Activated naive CD8-positive, alpha-beta T cell treated with anti-CD3 and anti-CD28 coated beads, Interleukin-2, amount 10 ng/mL, durations not matched to agents 7 days and 5 days (primary cell): ENCODE results near the gene CRX. TPM values are rescaled to one million over a fixed set of nuclear protein-coding genes. Genes with fewer than 3 reads are reported as not detected.
"Not testable (repeated sequence)": the region's sequence is repeated elsewhere in the genome, so short reads cannot be mapped to it uniquely, and the experiment has no call there.

Experiments used
- ATAC-seq: fragments of 150-1000 bp; cut with Tn5 transposase; one replicate; pipeline ENCODE4 v1.10.0; 2021; ENCODE audit warnings: low read depth, moderate library complexity
- POLR2A ChIA-PET: fragments of 350-600 bp; sonication (Branson Sonifier 250); formaldehyde crosslinking; loops from one replicate; lab custom pipeline; 2021; ENCODE audit warnings: antibody characterized with exemption; lab: Charles Lee
- DNase-seq: peaks from one replicate; pipeline ENCODE4 v3.0.0; 2021
- H3K27ac Mint-ChIP-seq: one replicate; pipeline ENCODE4 v1.8.0; 2022; ENCODE audit warnings: mild to moderate bottlenecking, mixed read lengths
- H3K27me3 Mint-ChIP-seq: one replicate; pipeline ENCODE4 v1.8.0; 2022; ENCODE audit warnings: mild to moderate bottlenecking, moderate library complexity, mixed read lengths
- H3K36me3 Mint-ChIP-seq: one replicate; pipeline ENCODE4 v1.8.0; 2021; ENCODE audit warnings: mild to moderate bottlenecking, mixed read lengths
- H3K4me1 Mint-ChIP-seq: one replicate; pipeline ENCODE4 v1.8.0; 2021; ENCODE audit warnings: mixed read lengths
- H3K4me3 Mint-ChIP-seq: one replicate; pipeline ENCODE4 v1.8.0; 2022; ENCODE audit warnings: mild to moderate bottlenecking, moderate library complexity, mixed read lengths
- H3K9me3 Mint-ChIP-seq: one replicate; pipeline ENCODE4 v1.8.0; 2021; ENCODE audit warnings: mixed read lengths
- total RNA-seq, 2 experiments: library from RNA; stranded (reverse); gene quantifications; one replicate each; pipeline ENCODE4 v1.2.3, GENCODE V29; 2021

Gene CRX
- total RNA-seq, 2 experiments from 2014 or later, result 0.06 TPM; not detected in 1

GRCh38 chr19:47792616-47793015, 29.1 kb upstream of the CRX start:
- ATAC-seq (no peak), DNase-seq (no peak)
- H3K4me1 Mint-ChIP-seq, result no peaks in the 10 kb centered on the region
- no peak overlapping the region for H3K27ac Mint-ChIP-seq
- H3K4me3 Mint-ChIP-seq, result no peak overlapping the region
- POLR2A ChIA-PET, result no interaction called here
- H3K36me3 Mint-ChIP-seq, result no peaks in the 10 kb centered on the region
- H3K27me3 Mint-ChIP-seq, result no peaks in the 10 kb centered on the region
- no peaks in the 10 kb centered on the region for H3K9me3 Mint-ChIP-seq

DNA sequence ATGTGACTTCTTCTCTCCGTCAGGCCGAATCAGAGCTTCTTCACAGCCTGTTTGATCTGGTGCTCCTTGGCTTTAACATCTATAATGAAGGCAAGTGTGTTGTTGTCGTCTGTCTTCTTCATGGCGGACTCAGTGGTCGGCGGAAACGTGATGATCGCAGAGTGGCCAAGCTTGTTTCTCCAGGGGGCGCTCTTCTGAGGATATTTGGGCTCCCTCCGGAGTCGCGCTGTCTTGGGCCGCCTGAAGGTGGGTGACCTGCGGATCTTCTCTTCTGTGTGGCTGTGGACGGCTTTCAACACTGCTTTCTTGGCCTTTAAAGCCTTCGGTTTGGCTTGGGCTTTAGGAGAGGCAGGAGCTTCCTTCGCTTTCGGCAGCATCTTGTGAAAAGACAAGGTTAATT, 27.2 kb upstream of the CRX start:
- Mint-ChIP-seq H3K27me3 (peaks cover 3% of the 10 kb centered on the region), H3K4me1 (no peaks in the 10 kb centered on the region), H3K4me3 (no peak overlapping the region), H3K36me3 (no peaks in the 10 kb centered on the region), H3K9me3 (no peaks in the 10 kb centered on the region), H3K27ac (no peak overlapping the region)
- DNase-seq (no peak), ATAC-seq (no peak)
- POLR2A ChIA-PET, result no interaction called here

GRCh38 chr19:47796785-47797184, 25.0 kb upstream of the CRX start:
- H3K27ac Mint-ChIP-seq, result no peak overlapping the region
- DNase-seq, result no peak
- H3K27me3 Mint-ChIP-seq, result peaks cover 3% of the 10 kb centered on the region
- H3K4me3 Mint-ChIP-seq, result no peak overlapping the region
- ATAC-seq, result no peak
- POLR2A ChIA-PET, result no interaction called here
- H3K9me3 Mint-ChIP-seq, result no peaks in the 10 kb centered on the region
- H3K4me1 Mint-ChIP-seq, result no peaks in the 10 kb centered on the region
- no peaks in the 10 kb centered on the region for H3K36me3 Mint-ChIP-seq

DNA sequence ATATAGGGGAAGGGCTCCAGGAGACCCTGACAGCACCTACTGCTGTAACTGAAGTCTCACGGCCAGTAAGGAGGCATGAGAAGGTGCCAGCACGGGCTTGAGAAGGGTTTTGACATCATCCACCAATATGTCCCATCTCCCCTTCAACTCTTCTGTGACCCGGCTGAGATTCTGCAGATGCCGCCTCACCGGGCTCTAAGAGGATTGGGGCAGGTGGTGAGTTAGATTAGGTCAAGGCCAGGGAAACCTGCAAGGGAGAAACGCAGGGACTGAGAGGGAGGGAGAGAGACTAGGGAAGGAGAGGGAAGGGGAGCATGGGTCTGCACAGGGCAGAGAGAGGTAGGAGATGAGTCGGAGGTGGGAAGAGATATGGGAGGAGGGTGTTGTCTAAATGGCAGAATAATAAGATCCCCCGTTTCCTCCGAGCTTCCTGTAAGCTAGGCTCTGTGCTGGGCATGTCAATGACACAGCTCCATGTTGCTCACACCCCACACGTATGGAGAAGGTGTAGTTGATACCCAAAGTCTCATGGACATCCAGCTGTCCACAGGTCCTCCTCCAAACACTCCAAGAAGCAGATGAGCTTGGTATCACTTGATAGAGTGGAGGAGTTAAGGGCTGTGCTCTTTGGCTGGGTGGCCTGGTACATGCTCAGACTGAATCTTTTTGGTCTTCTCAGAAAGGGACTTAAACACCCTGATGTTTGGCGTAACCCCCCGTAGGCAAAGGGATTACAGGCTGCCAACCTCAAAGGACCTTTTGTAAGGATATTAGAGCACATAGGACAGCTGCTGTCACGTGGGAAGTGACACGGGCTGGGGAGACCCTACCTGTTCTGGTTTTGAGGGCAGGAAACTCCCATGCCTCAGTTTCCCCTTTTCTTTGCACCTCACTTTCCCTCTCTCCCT, 23.5 kb upstream of the CRX start:
- Mint-ChIP-seq H3K4me1 (no peaks in the 10 kb centered on the region), H3K27ac (no peak overlapping the region), H3K9me3 (no peaks in the 10 kb centered on the region), H3K4me3 (no peak overlapping the region), H3K27me3 (peaks cover 3% of the 10 kb centered on the region), H3K36me3 (no peaks in the 10 kb centered on the region)
- POLR2A ChIA-PET, result no interaction called here
- ATAC-seq (no peak), DNase-seq (no peak)

- Mint-ChIP-seq H3K27me3 (peaks cover 3% of the 10 kb centered on the region), H3K4me1 (no peaks in the 10 kb centered on the region), H3K9me3 (no peaks in the 10 kb centered on the region), H3K36me3 (no peaks in the 10 kb centered on the region), H3K27ac (no peak overlapping the region), H3K4me3 (no peak overlapping the region)
- no peak for DNase-seq
- no peak for ATAC-seq
- POLR2A ChIA-PET, result no interaction called here
Measured at GRCh38 chr19:47798904-47799266, 22.9 kb upstream of the CRX start.

GRCh38 chr19:47801270-47801669, 20.5 kb upstream of the CRX start:
- no peaks in the 10 kb centered on the region for H3K9me3 Mint-ChIP-seq
- H3K36me3 Mint-ChIP-seq, result no peaks in the 10 kb centered on the region
- H3K4me1 Mint-ChIP-seq, result no peaks in the 10 kb centered on the region
- H3K27ac Mint-ChIP-seq, result no peak overlapping the region
- ATAC-seq (no peak), DNase-seq (no peak)
- H3K4me3 Mint-ChIP-seq, result no peak overlapping the region
- H3K27me3 Mint-ChIP-seq, result peaks cover 6% of the 10 kb centered on the region
- POLR2A ChIA-PET, result no interaction called here

DNA sequence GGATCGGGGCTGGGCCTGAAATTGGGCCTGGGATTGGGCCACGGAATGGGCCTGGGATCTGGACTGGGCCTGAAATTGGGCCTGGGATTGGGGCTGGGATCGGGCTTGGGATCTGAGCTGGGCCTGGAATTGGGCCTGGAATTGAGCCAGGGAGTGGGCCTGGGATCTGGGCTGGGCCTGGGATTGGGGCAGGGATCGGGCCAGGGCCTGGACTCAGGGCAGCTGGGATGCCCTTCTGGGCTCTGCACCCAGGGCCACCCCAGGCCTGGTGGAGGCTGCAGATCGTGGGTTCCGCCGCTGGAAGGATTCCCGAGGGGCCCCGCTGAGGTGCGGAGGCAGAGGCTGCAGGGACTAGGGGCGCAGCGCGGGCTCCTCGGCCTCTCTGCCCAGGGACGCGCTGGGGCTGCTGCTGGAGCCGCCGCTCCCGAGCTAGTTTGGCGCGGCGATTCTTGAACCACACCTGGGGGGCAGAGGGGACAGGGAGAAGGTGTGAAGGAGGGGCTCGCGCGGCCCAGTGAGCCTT, 19.2 kb upstream of the CRX start:
- ATAC-seq, result no peak
- POLR2A ChIA-PET, result interaction anchor here (0.6 kb wide), 1 partner anchor 280 kb away, joined by 3 read pairs; no protein-coding TSS in a partner anchor
- Mint-ChIP-seq H3K9me3 (no peaks in the 10 kb centered on the region), H3K4me1 (no peaks in the 10 kb centered on the region), H3K4me3 (no peak overlapping the region), H3K27ac (no peak overlapping the region), H3K36me3 (no peaks in the 10 kb centered on the region), H3K27me3 (peaks cover 6% of the 10 kb centered on the region)
- no peak for DNase-seq

GRCh38 chr19:47803148-47803547, 18.6 kb upstream of the CRX start:
- H3K27ac Mint-ChIP-seq, H3K4me3 Mint-ChIP-seq, ATAC-seq, DNase-seq, H3K9me3 Mint-ChIP-seq, H3K27me3 Mint-ChIP-seq, H3K4me1 Mint-ChIP-seq, POLR2A ChIA-PET, H3K36me3 Mint-ChIP-seq: not testable (repeated sequence)

GRCh38 chr19:47803671-47804070, 18.1 kb upstream of the CRX start:
- H3K4me1 Mint-ChIP-seq, DNase-seq, H3K27ac Mint-ChIP-seq, H3K36me3 Mint-ChIP-seq, H3K27me3 Mint-ChIP-seq, H3K9me3 Mint-ChIP-seq, POLR2A ChIA-PET, ATAC-seq, H3K4me3 Mint-ChIP-seq: not testable (repeated sequence)

- not testable (repeated sequence) for H3K27ac Mint-ChIP-seq
Measured at GRCh38 chr19:47804451-47804850, 17.3 kb upstream of the CRX start, which contains the start of gene TPRX1. TPRX1 (minus strand) TSS chr19:47804551; CDS start chr19:47804539, 12 bp downstream.

GRCh38 chr19:47805313-47805712, 16.4 kb upstream of the CRX start:
- Mint-ChIP-seq H3K4me3 (no peak overlapping the region), H3K36me3 (no peaks in the 10 kb centered on the region), H3K27me3 (peaks cover 3% of the 10 kb centered on the region), H3K9me3 (no peaks in the 10 kb centered on the region), H3K4me1 (no peaks in the 10 kb centered on the region), H3K27ac (no peak overlapping the region)
- DNase-seq (no peak), ATAC-seq (no peak)
- POLR2A ChIA-PET, result no interaction called here

More at GRCh38 chr19:47804451-47804850, 17.3 kb upstream of the CRX start, which contains the start of gene TPRX1:
- POLR2A ChIA-PET, ATAC-seq, H3K9me3 Mint-ChIP-seq, H3K36me3 Mint-ChIP-seq, DNase-seq, H3K4me3 Mint-ChIP-seq, H3K27me3 Mint-ChIP-seq, H3K4me1 Mint-ChIP-seq: not testable (repeated sequence)

DNA sequence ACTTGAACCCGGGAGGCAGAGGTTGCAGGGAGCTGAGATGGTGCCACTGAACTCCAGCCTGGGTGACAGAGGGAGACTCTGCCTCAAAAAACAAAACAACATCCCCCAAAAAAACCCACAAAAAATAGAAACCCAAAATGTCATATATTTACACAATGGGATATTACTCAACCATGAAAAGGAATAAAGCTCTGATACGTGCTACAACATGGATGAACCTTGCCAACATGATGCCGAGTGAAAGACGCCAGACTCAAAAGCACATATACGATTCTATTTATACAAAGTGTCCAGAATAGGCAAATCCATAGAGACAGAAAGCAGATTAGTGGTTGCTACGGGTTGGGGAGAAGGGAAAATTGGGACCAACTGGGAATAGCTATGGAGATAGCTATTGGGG, 15.3 kb upstream of the CRX start:
- no peaks in the 10 kb centered on the region for H3K36me3 Mint-ChIP-seq
- H3K9me3 Mint-ChIP-seq, result no peaks in the 10 kb centered on the region
- H3K4me3 Mint-ChIP-seq, result no peak overlapping the region

DNA sequence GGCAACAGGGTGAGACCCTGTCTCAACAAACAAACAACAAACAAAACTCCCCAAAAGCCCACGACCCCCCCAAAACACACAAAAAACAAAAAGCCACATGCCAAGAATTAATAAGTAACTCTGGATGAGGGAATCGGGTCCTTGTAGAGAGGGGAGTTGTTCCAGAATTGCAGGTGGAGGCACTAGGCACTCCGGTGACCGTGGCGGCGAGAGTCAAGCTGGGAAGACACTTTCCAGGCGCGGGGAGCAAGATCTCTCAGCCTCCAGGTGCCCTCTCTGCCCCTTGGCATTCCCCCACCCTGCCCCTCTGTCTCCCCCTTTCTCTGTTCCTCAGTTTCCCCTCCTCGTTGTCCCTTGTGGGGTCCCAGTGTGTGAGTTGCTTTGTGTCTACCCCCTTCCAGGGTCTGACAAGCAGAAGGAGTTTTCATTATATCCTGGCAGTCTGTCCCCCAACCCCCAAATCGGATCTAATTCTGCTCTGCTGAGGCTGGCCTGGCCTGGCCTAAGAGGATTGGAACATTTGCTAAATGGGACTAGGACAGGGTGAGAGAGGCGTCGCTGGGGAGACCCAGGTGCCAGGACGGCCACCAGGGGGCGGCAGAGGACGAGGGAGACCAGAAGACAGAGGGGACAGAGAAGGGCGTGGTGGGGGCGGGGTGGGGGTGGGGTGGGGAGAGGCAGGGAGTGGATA, 8.3 kb upstream of the CRX start:
- Mint-ChIP-seq H3K4me1 (no peaks in the 10 kb centered on the region), H3K9me3 (no peaks in the 10 kb centered on the region), H3K4me3 (no peak overlapping the region), H3K27me3 (peaks cover 8% of the 10 kb centered on the region), H3K27ac (no peak overlapping the region), H3K36me3 (no peaks in the 10 kb centered on the region)
- DNase-seq (peak; percentile 86), ATAC-seq (peak; percentile 80)
- POLR2A ChIA-PET, result no interaction called here

More for the DNA sequence above, 15.3 kb upstream of the CRX start:
- Mint-ChIP-seq H3K27me3 (peaks cover 4% of the 10 kb centered on the region), H3K27ac (no peak overlapping the region), H3K4me1 (no peaks in the 10 kb centered on the region)
- POLR2A ChIA-PET, result no interaction called here
- ATAC-seq, result no peak
- DNase-seq, result no peak

DNA sequence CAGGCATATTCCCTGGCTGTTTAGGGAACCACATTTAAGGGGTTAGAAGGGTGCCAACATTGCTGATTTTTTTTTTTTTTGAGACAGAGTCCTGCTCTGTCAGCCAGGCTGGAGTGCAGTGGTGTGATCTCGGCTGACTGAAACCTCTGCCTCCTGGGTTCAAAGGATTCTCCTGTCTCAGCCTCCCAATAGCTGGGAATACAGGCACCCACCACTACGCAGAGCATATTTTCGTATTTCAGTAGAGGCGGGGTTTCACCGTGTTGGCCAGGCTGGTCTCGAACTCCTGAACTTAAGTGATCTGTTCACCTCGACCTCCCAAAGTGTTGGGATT, 7.8 kb upstream of the CRX start:
- H3K9me3 Mint-ChIP-seq, result no peaks in the 10 kb centered on the region
- no peaks in the 10 kb centered on the region for H3K36me3 Mint-ChIP-seq
- POLR2A ChIA-PET, result no interaction called here
- no peak overlapping the region for H3K4me3 Mint-ChIP-seq
- no peaks in the 10 kb centered on the region for H3K4me1 Mint-ChIP-seq
- DNase-seq (no peak), ATAC-seq (peak; percentile 22)
- peaks cover 13% of the 10 kb centered on the region for H3K27me3 Mint-ChIP-seq
- H3K27ac Mint-ChIP-seq, result no peak overlapping the region
